Measurements from ENCODE around the gene PHEX.

GRCh38 chrX:22118161-22118830, 86.2 kb downstream of the PHEX start:
- TF ChIP-seq, protein P1, sequence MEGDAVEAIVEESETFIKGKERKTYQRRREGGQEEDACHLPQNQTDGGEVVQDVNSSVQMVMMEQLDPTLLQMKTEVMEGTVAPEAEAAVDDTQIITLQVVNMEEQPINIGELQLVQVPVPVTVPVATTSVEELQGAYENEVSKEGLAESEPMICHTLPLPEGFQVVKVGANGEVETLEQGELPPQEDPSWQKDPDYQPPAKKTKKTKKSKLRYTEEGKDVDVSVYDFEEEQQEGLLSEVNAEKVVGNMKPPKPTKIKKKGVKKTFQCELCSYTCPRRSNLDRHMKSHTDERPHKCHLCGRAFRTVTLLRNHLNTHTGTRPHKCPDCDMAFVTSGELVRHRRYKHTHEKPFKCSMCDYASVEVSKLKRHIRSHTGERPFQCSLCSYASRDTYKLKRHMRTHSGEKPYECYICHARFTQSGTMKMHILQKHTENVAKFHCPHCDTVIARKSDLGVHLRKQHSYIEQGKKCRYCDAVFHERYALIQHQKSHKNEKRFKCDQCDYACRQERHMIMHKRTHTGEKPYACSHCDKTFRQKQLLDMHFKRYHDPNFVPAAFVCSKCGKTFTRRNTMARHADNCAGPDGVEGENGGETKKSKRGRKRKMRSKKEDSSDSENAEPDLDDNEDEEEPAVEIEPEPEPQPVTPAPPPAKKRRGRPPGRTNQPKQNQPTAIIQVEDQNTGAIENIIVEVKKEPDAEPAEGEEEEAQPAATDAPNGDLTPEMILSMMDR (IDR thresholded peaks at IDR 0.05; ENCODE audit: low read depth, low read length), result no peak
- no peak for TF ChIP-seq EZH2phosphoT487 (IDR thresholded peaks at IDR 0.05; ENCODE audit: low read depth)

Data from OCI-LY3 (cell line).